NT2/D1 (cell line): ENCODE data around the gene REXO4.

Experiments
- YY1 ChIP-seq: IDR thresholded peaks from 2 replicates; pipeline ENCODE4 v1.6.1; 2011; ENCODE audit not compliant: insufficient read length, insufficient read depth
- ZNF274 ChIP-seq: IDR thresholded peaks from 2 replicates; pipeline ENCODE4 v1.6.1; 2011; ENCODE audit warnings: mild to moderate bottlenecking, low read depth, low read length

- TF ChIP-seq YY1 (no peak), ZNF274 (no peak)
These were observed 15.1 kb downstream of the REXO4 start for GRCh38 chr9:133402689-133403088.
